Mesenteric fat pad (tissue), 1 donor: ENCODE results near the gene MAGEB17. TPM values are rescaled to one million over a fixed set of nuclear protein-coding genes. Genes with fewer than 3 reads are reported as not detected.

Source experiments
- DNase-seq: peaks from one replicate; pipeline ENCODE4 v3.0.0-alpha.2; 2020; ENCODE audit warnings: low spot score
- total RNA-seq: library from RNA; stranded (reverse); fragmentation: NEBNext Ultra II Directional; extraction: Animal tissue kit (Norgen Biotek cat#: 25700); gene quantifications from one replicate; pipeline ENCODE4 v1.2.1, GENCODE V29; 2021
- donor health status: DM: yes; HTN: yes; CAD: no.

The MAGEB17 gene
- total RNA-seq, 1 donor from 2014 or later = not detected

DNA sequence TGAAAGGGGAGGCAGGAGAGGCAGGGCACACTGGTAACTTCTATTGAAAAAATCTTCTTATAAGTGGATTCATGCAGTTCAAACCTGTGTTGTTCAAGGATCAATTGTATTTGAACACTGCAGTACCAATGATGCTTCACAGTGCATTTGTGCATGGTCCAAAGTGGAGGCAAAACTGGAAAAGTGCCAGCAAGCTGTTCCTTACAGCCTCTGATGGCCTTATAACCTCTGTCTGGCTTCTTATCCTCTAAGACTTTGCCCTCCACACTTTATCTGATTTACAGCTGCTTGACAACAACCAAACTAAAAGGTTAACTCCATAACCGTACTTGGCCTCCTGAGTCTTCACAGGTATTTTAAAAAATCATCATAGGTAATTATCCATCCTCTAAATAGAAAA is 40.4 kb downstream of the MAGEB17 start:
- DNase-seq = no peak

DNA sequence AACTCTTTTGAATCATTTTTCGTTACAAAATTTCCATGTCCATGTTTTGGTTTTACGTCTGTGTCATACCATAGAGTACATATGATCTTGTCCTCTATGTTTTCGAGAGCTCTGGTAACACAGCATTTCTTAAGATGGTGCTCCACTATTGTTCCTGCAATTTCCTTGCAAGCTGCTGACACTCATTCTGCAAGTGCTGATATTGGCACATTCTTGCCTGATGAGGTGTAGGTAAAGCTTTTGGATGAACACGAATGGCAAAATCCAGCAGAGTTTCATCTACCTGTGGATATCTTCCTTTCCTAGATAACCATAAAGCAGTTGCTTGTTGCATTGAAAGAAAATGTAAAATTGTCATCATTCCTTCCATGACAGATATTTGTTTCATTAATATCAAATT is 41.3 kb downstream of the MAGEB17 start:
- DNase-seq = no peak

DNA sequence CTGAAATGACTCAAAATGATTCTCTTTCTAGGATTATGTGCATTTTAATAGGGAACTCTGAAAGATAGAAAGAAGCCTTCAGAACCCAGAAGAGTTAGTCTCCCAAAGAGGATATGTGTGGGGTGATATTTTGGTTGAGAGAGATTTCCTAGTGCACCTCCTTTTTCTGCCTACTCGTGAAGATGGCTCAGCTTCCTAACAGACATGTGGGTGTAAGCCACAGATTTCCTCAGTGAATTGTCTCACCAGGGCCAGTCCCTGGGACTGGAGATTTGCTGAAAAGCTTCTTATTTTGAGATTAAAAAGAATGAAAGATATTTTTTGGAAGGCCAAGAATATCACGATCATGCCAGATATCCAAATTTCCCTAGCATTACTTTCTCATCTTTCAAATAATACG is 42.8 kb downstream of the MAGEB17 start:
- DNase-seq = no peak

DNA sequence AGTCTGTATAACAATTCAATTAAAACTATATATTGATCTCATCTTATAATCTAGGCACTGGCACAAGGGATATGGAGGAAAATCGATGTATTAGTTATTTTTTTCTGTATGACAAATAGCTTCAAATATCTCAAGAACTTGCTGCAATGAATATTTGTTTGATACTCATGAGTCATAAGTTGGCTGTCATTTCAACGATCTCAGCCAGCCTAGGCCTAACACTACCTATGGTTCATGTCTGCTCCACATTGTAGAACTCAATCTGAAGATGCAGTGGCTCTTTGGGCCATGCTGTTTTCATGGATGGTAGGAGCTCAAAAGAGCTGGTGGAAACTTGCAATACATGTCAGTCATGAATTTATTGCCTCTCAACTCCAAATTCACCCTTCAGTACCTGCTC is 44.7 kb downstream of the MAGEB17 start:
- no peak for DNase-seq

DNA sequence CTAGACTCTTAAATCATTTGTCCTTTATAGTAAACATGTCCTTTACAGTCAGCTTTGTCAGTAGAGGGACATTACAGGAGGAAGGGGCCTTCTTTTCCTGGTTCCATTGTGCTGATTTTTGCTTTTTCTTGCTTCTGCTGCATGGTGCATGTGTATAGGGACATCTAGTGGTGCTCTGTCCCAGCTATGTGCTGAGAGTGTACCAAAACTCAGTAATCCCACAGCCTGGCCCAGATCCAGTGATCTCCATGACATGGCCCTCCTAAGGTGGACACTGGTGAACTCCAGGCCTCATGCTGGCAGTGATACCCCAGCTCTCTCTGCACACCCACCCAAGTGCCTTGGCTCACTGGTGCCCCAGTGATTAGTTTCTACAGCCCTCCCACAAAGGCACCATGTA is 45.2 kb downstream of the MAGEB17 start:
- DNase-seq = no peak

DNA sequence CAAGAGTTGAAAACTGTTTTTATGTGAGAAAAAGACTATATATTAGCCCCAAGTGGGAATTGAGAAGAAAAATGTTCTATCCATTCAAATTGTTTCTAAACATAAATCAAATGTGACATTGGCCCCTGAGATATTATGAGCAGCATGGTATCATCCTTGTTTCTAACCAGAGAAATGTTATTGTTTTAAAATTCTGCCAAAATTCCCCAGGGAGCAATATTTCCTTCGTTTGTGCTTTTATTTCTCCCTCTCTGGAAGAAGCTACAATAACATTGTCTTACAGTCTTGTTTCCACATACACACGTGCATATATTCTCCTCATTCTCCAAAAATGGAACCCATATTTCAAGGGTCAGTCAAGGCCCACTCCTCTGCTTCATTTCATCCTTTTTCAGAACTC is 46.7 kb downstream of the MAGEB17 start:
- DNase-seq = no peak

DNA sequence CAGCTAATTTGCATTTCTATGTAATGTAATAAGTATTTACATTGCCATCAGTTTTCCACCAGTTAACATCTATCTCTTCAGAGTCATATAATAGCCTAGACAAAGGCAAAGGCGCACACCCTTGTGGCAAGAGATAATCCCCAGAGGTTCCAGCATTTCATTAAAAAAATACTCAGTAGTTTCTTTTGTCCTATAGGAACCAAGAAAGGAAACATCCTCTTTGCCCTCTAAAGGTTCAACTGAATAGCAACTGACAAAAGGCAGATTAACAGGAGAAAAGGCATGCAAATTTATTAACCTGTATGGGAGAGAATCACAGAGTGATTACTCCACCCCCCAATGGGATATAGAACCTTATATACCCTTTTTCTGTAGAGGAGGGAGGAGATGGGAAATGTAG is 48.4 kb downstream of the MAGEB17 start:
- no peak for DNase-seq

Other genes starting within 250 kb of the MAGEB17 start
- not detected for gene GRPR, start 43.9 kb upstream of the MAGEB17 start, total RNA-seq